GM18867 (cell line): ENCODE measurements around the gene SIK2.
"Not testable (repeated sequence)": the region's sequence is repeated elsewhere in the genome, so short reads cannot be mapped to it uniquely, and the experiment has no call there.

Source experiments
- ATAC-seq: cut with Tn5 transposase; IDR thresholded peaks from one replicate; pipeline ENCODE4 v1.9.1; 2021; ENCODE audit warnings: mild to moderate bottlenecking, moderate library complexity; ENCODE audit not compliant: unreplicated experiment

The SIK2 gene

GRCh38 chr11:111748035-111748804 is 146.0 kb downstream of the SIK2 start:
- no peak for ATAC-seq

GRCh38 chr11:111749646-111750045 is 147.4 kb downstream of the SIK2 start:
- no peak for ATAC-seq

- no peak for ATAC-seq
These were observed 153.8 kb downstream of the SIK2 start for GRCh38 chr11:111756097-111756496.

GRCh38 chr11:111759376-111759775 is 157.1 kb downstream of the SIK2 start:
- no peak for ATAC-seq

- no peak for ATAC-seq
These were observed 157.6 kb downstream of the SIK2 start for GRCh38 chr11:111759778-111760407.

- no peak for ATAC-seq
These were observed 158.8 kb downstream of the SIK2 start for GRCh38 chr11:111761036-111761435.

- no peak for ATAC-seq
These were observed 160.3 kb downstream of the SIK2 start for GRCh38 chr11:111762526-111762925.

GRCh38 chr11:111762981-111763643 is 160.9 kb downstream of the SIK2 start:
- ATAC-seq: no peak

GRCh38 chr11:111764621-111765020 is 162.4 kb downstream of the SIK2 start:
- ATAC-seq: no peak

GRCh38 chr11:111765320-111765983 is 163.2 kb downstream of the SIK2 start:
- peak; percentile 44 for ATAC-seq

GRCh38 chr11:111765984-111766833 is 164.0 kb downstream of the SIK2 start, which contains the start of gene PPP2R1B:
Gene PPP2R1B, minus strand, starts transcription at chr11:111766389. Its CDS starts 28 bp downstream, at chr11:111766361.
- peak; percentile 91 for ATAC-seq

GRCh38 chr11:111766834-111767142 is 164.5 kb downstream of the SIK2 start:
- ATAC-seq: no peak

GRCh38 chr11:111770581-111771134 is 168.4 kb downstream of the SIK2 start:
- ATAC-seq: no peak

- ATAC-seq: not testable (repeated sequence)
These were observed 169.0 kb downstream of the SIK2 start for GRCh38 chr11:111771205-111771604.

- no peak for ATAC-seq
These were observed 170.3 kb downstream of the SIK2 start for GRCh38 chr11:111772535-111772934.

GRCh38 chr11:111774955-111775710 is 172.9 kb downstream of the SIK2 start:
- no peak for ATAC-seq

GRCh38 chr11:111776398-111777093 is 174.3 kb downstream of the SIK2 start:
- peak; percentile 96 for ATAC-seq

- peak; percentile 65 for ATAC-seq
These were observed 175.1 kb downstream of the SIK2 start for GRCh38 chr11:111777094-111778046.
